Measurements from ENCODE around the gene RIC8A. TPM values are rescaled to one million over a fixed set of nuclear protein-coding genes. Genes with fewer than 3 reads are reported as not detected.
A peak's percentile ranks its signal among the peaks of the same experiment; 100 is the strongest.

The RIC8A gene
- total and polyA plus RNA-seq, 2 of the 13 experiments (the other 11 are each of a cell fraction or from before 2014, with no cell fraction given): 62.1 to 63.8 TPM

GRCh38 chr11:208181-208916, 841 bp downstream of the RIC8A start (continued):
- TF ChIP-seq MED8 (CRISPR knock-in tag; IDR thresholded peaks at IDR 0.05; ENCODE audit: insufficient replicate concordance) (peak; percentile 42), KLF15 (CRISPR knock-in tag; IDR thresholded peaks at IDR 0.05; ENCODE audit: borderline replicate concordance) (no peak), KDM5B (CRISPR knock-in tag; IDR thresholded peaks at IDR 0.05; ENCODE audit: borderline replicate concordance) (peak; percentile 18; the same call in 1 of the 2 replicates), ISL2 (CRISPR knock-in tag; IDR thresholded peaks at IDR 0.05) (0 out of 2 replicates have a peak, but pooled peaks have one; percentile 7), SSRP1 (CRISPR knock-in tag; IDR thresholded peaks at IDR 0.05) (no peak; the same call in 1 of the 2 replicates), PRMT3 (CRISPR knock-in tag; IDR thresholded peaks at IDR 0.05; ENCODE audit: borderline replicate concordance, low read depth) (no peak), ZBTB43 (CRISPR knock-in tag; conservative IDR thresholded peaks at IDR 0.05) (no peak), ZBTB21 (CRISPR knock-in tag; IDR thresholded peaks at IDR 0.05) (no peak), HNRNPL (IDR thresholded peaks at IDR 0.05; ENCODE audit: low read depth, low read length) (no peak), ZNF850 (CRISPR knock-in tag; conservative IDR thresholded peaks at IDR 0.05) (no peak), MXD4 (CRISPR knock-in tag; IDR thresholded peaks at IDR 0.05) (no peak), ZNF652 (CRISPR knock-in tag; IDR thresholded peaks at IDR 0.05; ENCODE audit: borderline replicate concordance, low read depth) (no peak), SATB2 (CRISPR knock-in tag; IDR thresholded peaks at IDR 0.05) (no peak), ZNF629 (CRISPR knock-in tag; conservative IDR thresholded peaks at IDR 0.05) (no peak), AHR (CRISPR knock-in tag; IDR thresholded peaks at IDR 0.05) (no peak), NR2C2 (CRISPR knock-in tag; IDR thresholded peaks at IDR 0.05; ENCODE audit: borderline replicate concordance) (peak; percentile 47; the same call in 1 of the 2 replicates), TSC22D2 (CRISPR knock-in tag; IDR thresholded peaks at IDR 0.05; ENCODE audit: borderline replicate concordance) (no peak), ZNF503 (CRISPR knock-in tag; IDR thresholded peaks at IDR 0.05) (no peak), SUZ12 (IDR thresholded peaks at IDR 0.05; ENCODE audit: low read depth, low read length) (0 out of 2 replicates have a peak, but pooled peaks have one; percentile 18), ZNF460 (CRISPR knock-in tag; IDR thresholded peaks at IDR 0.05; ENCODE audit: borderline replicate concordance) (no peak), SP140L (CRISPR knock-in tag; IDR thresholded peaks at IDR 0.05; ENCODE audit: borderline replicate concordance) (no peak), E2F1 (CRISPR knock-in tag; IDR thresholded peaks at IDR 0.05) (no peak), ZNF354B (CRISPR knock-in tag; IDR thresholded peaks at IDR 0.05) (no peak), ZC3H13 (CRISPR knock-in tag; IDR thresholded peaks at IDR 0.05) (peak; percentile 99)
- TF ChIP-seq, protein P1, sequence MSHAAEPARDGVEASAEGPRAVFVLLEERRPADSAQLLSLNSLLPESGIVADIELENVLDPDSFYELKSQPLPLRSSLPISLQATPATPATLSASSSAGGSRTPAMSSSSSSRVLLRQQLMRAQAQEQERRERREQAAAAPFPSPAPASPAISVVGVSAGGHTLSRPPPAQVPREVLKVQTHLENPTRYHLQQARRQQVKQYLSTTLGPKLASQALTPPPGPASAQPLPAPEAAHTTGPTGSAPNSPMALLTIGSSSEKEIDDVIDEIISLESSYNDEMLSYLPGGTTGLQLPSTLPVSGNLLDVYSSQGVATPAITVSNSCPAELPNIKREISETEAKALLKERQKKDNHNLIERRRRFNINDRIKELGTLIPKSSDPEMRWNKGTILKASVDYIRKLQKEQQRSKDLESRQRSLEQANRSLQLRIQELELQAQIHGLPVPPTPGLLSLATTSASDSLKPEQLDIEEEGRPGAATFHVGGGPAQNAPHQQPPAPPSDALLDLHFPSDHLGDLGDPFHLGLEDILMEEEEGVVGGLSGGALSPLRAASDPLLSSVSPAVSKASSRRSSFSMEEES (CRISPR knock-in tag; IDR thresholded peaks at IDR 0.05): no peak
